Urothelium cell line (cell line): ENCODE results near the gene PALD1.

ENCODE experiments used
- DNase-seq: peaks from one replicate; pipeline ENCODE4 v3.0.0; 2011; ENCODE audit warnings: low spot score, mixed read lengths
- FAIRE-seq: peaks from 2 replicates; lab custom pipeline; 2011; peaks lifted over from hg19 to GRCh38; lab: Jason Lieb, UNC

Gene PALD1

GRCh38 chr10:70586348-70586930 lies 107.9 kb downstream of the PALD1 start:
- FAIRE-seq (peak; percentile 17), DNase-seq (no peak)

DNA sequence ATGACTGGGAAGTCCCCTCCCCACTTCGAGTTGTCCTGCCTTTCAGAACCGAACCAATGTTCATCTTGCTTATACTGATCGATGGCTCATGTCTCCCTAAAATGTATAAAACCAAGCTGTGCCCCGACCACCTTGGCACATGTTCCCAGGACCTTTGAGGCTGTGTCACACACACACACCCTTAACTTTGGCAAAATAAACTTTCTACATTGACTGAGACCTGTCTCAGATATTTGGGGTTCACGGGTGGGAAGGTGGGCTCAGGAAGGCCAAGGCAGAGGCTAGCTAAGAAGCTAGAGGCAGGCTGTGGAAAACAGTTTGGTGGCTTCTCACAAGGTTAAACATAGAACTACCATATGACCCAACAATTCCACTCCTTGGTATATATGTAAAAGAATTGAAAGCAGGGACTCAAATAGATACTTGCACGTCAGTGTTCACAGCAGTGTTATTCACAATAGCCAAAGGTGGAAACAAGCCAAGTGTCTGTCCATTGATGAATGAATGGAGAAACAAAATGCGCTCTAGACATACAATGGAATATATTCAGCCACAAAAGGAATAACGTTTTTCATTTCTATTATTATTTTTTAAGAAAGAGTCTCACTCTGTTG lies 108.6 kb downstream of the PALD1 start:
- FAIRE-seq (no peak), DNase-seq (no peak)

- FAIRE-seq (no peak), DNase-seq (no peak)
These were observed 109.7 kb downstream of the PALD1 start for GRCh38 chr10:70588255-70588654.

GRCh38 chr10:70588859-70589570 lies 110.4 kb downstream of the PALD1 start:
- FAIRE-seq = no peak
- DNase-seq = no peak

DNA sequence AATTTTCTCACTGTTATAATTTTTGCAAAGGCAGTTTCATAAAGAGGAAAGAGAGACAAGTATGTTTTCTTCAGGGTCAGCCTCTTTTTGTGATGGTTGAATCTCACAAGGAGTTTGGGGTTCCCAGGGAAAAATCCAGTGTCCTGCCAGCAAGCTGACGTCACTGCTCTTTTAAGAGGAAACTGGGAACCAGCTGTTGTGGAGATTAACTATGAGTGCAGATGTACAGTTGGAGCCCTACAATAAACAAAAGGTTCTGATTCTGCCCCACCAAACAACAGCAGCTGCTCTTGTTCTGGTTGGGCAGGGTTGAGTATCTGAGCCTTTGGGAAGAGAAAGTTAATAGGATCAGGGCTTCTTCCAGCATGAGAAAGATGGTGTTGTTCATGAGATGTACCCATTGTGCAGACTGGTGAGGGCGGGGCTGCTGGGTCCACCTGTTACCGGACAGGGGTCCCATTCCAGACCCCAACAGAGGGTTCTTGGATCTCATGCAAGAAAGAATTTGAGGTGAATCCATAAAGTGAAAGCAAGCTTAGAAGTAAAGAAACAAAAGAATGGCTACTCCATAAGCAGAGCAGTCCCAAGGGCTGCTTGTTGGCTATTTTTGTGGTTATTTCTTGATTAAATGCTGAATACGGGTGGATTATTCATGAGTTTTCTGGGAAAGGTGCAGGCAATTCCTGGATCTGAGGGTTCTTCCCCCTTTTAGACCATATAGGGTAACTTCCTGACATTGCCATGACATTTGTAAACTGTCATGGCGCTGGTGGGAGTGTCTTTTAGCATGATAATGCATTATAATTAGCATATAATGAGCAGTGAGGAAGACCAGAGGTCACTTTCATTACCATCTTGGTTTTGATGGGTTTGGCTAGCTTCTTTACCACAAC lies 111.4 kb downstream of the PALD1 start:
- no peak for FAIRE-seq
- no peak for DNase-seq

DNA sequence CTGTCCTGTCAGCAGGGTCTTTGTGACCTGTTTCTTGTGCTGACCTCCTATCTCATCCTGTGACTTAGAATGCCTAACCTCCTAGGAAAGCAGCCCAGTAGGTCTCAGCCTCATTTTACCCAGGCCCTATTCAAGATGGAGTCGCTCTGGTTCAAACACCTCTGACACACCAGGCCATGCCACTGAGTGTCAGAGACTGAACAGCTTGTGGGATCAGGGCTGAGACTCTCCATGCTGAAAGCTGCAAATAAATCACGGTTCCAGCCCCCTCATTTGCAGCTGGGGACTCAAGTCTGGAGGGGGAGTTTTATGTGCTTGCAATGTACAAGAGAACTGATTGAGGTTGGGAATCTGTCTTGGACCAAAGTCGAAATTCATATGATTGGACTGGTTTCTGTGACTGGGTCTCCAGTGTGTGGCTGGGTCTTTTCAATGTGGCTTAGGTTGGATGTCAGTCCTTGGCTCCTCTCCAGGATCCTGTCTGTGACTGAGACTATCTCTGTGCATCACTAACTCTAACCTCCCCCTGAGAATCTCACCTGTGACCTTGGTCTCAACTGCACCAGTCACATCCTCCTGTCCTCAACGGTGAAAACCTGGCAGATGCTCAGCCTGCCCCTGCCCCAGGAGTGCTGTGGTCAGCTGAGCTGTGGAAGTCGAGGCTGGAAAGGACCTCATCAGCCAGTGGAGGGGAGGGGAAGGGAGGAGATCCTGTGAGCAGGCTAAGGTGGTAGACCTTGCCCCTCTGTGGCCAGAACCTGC lies 112.3 kb downstream of the PALD1 start:
- DNase-seq (no peak), FAIRE-seq (no peak)

- FAIRE-seq (no peak), DNase-seq (no peak)
These were observed 113.7 kb downstream of the PALD1 start for GRCh38 chr10:70592186-70592735.

DNA sequence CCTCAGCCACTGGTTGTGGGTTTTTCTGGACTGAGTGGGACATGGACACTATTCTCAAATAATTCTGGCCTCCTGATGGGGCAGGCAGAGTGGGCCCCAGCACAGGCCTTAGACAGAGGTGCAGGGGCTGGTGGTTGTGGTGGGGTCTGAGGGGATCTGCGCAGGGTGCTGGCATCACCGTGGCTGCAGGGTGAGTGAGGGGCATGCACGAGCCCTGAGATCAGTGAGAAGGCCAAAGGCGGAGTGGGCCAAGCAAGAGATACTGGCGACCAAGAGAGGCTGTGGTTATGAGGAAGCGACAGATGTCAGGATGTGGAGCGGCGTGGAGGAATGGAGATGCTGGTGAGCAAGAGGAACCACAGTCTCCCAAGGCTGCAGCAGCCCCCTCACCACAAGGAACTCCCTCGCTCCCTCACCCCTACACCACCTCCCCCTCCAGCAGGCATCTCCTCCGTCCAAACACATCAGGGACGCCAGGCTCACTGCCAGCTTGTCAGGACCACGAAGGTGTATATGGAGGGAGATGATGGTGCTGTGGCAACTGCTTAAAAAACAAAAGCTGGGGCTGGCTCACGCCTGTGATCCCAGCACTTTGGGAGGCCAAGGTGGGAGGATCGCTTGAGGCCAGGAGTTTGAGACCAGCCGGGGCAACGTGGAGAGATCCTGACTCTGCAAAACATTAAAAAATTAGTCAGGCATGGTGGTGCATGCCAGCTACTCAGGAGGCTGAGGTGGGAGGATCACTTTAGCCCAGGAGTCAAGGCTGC lies 114.4 kb downstream of the PALD1 start:
- DNase-seq (no peak), FAIRE-seq (peak; percentile 48)

DNA sequence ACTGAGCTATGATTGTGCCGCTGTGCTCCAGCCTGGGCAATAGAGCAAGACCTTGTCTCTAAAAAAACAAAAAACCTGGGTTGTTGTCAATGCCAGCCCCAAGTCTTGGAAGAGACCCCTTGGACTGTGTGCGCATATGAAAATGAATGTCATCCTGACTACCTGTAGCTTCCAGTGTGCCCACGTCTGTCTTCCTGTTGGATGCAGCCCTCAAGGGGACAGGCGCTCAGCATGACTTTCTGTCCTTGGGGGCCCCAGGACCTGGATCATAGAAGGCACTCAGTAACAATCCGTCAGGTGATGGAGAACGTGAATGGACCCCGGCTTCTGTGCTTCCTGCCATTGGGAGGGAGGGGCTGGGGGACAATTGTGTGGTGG lies 114.9 kb downstream of the PALD1 start:
- DNase-seq (no peak), FAIRE-seq (no peak)

DNA sequence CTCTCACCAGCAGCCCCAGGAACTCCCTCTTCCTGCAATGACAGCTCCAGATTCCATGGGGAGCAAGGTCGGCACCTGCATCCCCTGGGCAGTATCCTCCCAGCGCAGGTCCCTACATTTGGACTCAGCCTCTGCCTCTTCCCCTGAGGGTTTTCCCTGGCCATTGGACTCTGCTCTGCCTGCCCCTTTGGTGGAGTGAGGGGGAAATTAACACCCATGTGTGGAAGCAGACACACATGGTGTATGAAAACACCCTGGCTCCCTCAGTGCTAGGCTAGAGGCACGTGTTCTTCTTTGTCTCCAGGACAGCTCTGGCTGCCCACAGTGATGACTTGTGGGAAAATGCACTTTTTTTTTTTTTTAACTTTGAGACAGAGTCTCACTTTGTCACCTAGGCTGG lies 115.6 kb downstream of the PALD1 start:
- FAIRE-seq (peak; percentile 30), DNase-seq (no peak)

GRCh38 chr10:70595566-70596016 lies 117.0 kb downstream of the PALD1 start:
- DNase-seq (no peak), FAIRE-seq (no peak)

DNA sequence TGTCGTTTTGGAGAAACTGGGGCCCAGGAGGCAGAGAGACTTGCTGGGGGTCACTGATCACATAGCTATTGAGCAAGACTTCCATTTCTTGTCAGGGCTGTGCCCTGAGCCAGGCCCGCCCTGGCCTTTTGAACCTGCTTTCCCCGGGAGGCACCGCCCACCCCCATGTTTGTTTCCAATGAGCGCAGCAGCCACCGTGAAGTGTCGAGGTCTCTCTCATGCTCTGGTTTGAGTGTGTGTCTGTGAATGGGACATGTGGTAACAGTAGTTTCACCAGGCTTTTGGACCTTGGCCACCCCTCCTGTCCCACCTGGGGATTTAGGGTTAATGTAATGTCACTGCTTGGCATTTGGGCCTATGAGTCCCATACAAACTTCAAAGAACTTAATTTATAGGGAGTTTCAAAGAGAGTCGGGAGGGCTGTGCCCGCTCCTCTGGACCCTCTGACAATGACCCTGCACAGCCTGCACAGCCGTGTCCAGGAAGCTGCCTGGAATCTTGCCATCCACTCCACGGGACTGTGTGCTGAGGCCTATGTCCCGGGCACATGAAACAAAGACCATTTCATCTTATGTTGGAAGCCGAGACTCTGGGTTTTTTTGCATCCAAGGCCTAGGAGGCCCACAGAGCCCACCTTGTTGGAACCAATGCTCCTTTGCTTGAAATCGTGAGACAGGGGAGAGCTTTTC lies 117.7 kb downstream of the PALD1 start:
- DNase-seq = no peak
- FAIRE-seq = no peak

DNA sequence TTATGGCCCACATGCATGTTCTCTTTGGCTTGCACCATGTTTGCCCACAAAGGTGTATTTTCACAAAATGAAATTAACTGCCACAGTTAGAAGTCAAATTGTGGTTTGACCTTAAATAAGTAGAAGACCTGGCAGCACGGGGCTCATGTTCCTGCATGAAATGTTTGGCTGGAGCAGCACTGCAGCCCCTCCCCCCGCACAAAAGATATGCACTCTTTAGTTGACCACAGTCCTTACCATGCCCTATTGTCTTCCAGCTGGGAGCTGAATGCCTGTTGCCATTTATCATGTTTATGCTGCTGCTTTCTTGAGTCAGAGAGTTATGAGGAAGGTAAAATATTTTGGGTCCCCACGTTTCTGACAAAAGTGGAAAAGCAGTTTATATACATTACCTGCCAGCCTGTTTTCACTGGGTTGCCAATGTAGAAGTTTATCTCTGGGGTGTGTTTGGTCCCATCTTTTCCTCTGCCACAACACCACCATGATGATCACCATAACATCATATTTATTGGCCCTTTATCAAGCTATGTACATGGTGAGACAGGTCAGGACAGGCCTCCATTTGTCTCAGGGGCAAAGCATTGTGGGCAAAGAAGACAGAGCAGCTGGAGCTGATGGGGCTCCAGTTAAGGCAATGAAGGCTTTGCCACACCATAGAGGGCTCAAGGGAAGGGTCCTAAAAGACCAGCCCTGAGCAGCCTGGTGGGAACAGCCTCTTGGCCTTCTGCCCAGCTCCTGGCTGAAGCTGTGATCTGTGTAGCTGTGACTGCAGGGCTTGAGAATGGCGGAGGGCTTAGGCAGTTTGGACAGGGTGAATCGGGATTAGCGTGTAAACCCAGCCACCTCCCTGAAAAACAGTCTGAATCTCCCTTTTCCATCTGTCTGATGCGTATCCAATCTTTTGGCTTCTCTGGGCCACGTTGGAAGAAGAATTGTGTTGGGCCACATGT lies 118.6 kb downstream of the PALD1 start:
- DNase-seq (peak; percentile 47), FAIRE-seq (peak; percentile 70)

DNA sequence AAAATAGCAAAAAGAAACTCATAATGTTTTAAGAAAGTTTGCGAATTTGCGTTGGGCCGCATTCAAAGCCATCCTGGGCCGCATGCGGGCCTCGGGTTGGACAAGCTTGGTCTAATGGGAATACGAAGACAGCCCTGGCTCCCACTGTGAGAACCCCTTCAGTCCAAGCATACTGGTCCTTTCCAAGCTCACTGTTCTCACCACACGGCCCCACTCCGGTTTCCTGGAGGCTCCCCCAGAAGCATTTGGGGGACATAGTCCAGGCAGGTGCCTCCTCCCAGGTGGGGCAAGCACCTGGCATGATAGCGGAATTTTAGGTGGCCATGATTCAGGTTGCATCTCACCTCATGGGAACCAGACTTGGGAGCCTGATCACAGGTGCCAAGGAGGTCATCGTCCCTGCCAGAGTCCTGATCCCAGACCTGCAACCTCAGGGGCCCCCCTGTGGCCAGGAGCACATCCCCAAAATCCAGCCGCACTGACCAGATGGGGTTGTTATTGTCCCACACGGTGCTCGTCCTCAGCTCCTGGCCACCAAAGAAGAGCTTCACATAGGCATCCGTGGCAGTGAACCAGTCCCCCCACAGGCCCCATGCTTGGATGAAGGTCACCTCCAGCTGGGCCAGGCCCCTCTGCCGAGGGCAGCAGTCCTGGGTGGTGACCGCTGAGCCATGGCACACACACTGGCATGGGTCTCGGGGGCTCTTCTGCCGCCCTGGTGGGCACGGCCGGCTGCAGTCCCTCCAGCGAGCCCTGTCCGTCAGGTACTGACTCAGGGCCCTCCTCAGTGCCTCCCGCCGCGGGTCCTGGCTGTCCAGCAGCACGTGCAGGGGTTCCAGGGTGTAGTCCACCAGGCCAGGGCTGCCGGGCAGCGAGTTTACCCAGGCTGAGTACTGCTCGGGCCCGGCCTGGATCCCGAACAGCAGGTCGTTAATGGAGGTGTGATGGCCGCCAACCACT lies 119.6 kb downstream of the PALD1 start:
- peak; percentile 53 for FAIRE-seq

GRCh38 chr10:70598857-70599295 lies 120.3 kb downstream of the PALD1 start:
- FAIRE-seq (no peak), DNase-seq (no peak)

More for the DNA sequence above, 119.6 kb downstream of the PALD1 start:
- DNase-seq = no peak

- no peak for FAIRE-seq
- DNase-seq = no peak
These were observed 120.8 kb downstream of the PALD1 start for GRCh38 chr10:70599319-70599718.

GRCh38 chr10:70599791-70600190 lies 121.2 kb downstream of the PALD1 start:
- no peak for DNase-seq
- FAIRE-seq = peak; percentile 62
